ENCODE measurements around the gene TTR.

The TTR gene

GRCh38 chr18:31595121-31595771 lies 3.6 kb downstream of the TTR start:
- no peak overlapping the region for H3K4me3 ChIP-seq (replicated peaks; ENCODE audit: low read depth, low read length)
- no peak for TF ChIP-seq CTCF (IDR thresholded peaks at IDR 0.05; ENCODE audit: low read depth, low read length, missing control alignments)
- DNase-seq (ENCODE audit: extremely low read depth, low read depth) = no peak

- TF ChIP-seq CTCF (IDR thresholded peaks at IDR 0.05; ENCODE audit: low read depth, low read length, missing control alignments) = no peak
- no peak overlapping the region for H3K4me3 ChIP-seq (replicated peaks; ENCODE audit: low read depth, low read length)
- DNase-seq (ENCODE audit: extremely low read depth, low read depth) = no peak
Measured at GRCh38 chr18:31596081-31596872, 4.6 kb downstream of the TTR start.

- no peak for DNase-seq (ENCODE audit: extremely low read depth, low read depth)
- TF ChIP-seq CTCF (IDR thresholded peaks at IDR 0.05; ENCODE audit: low read depth, low read length, missing control alignments) = no peak
- H3K4me3 ChIP-seq (replicated peaks; ENCODE audit: low read depth, low read length) = no peak overlapping the region
Measured at GRCh38 chr18:31598021-31598805, 6.5 kb downstream of the TTR start.

GRCh38 chr18:31603315-31603714 lies 11.6 kb downstream of the TTR start:
- H3K4me3 ChIP-seq (replicated peaks; ENCODE audit: low read depth, low read length) = no peak overlapping the region
- no peak for TF ChIP-seq CTCF (IDR thresholded peaks at IDR 0.05; ENCODE audit: low read depth, low read length, missing control alignments)
- DNase-seq (ENCODE audit: extremely low read depth, low read depth) = no peak

- no peak for DNase-seq (ENCODE audit: extremely low read depth, low read depth)
- no peak overlapping the region for H3K4me3 ChIP-seq (replicated peaks; ENCODE audit: low read depth, low read length)
Measured at GRCh38 chr18:31606265-31606664, 14.6 kb downstream of the TTR start.

GRCh38 chr18:31607384-31607783 lies 15.7 kb downstream of the TTR start:
- no peak for DNase-seq (ENCODE audit: extremely low read depth, low read depth)
- H3K4me3 ChIP-seq (replicated peaks; ENCODE audit: low read depth, low read length) = no peak overlapping the region
- TF ChIP-seq CTCF (IDR thresholded peaks at IDR 0.05; ENCODE audit: low read depth, low read length, missing control alignments) = no peak

More at GRCh38 chr18:31606265-31606664, 14.6 kb downstream of the TTR start:
- no peak for TF ChIP-seq CTCF (IDR thresholded peaks at IDR 0.05; ENCODE audit: low read depth, low read length, missing control alignments)

Measured in HFF-Myc (cell line).